Stomach (tissue), 9 donors: ENCODE data around the gene RNASEH2B. TPM values are rescaled to one million over a fixed set of nuclear protein-coding genes. Genes with fewer than 3 reads are reported as not detected.

Experiments
- DNase-seq, 2 donors: peaks; one replicate each; pipeline versions ENCODE4 v3.0.0 to v3.0.0-alpha.2; 2013 to 2019
- H3K27ac ChIP-seq, 5 donors: fragments of 200-600 bp in 4 of 5; sonication (generic) in 4 of 5; one replicate each; pipeline ENCODE4 v1.5.1; 2013 to 2019; ENCODE audit warnings: mild to moderate bottlenecking in 1 of 5, moderate library complexity in 1 of 5
- H3K27me3 ChIP-seq, 3 donors: fragments of 200-600 bp; sonication (generic); one replicate each; pipeline ENCODE4 v1.5.1; 2017 to 2019; ENCODE audit warnings: mixed run types in 1 of 3
- H3K36me3 ChIP-seq, 4 donors: fragments of 200-600 bp; sonication (generic); 1 replicate in 3 of 4; 2 replicates in 1 of 4; pipeline ENCODE4 v1.5.1; 2016 to 2019
- H3K4me1 ChIP-seq, 4 donors: fragments of 200-600 bp; sonication (generic); one replicate each; pipeline ENCODE4 v1.5.1; 2016 to 2019
- H3K4me3 ChIP-seq, 4 donors: fragments of 200-600 bp; sonication (generic) in 3 of 4; one replicate each; pipeline ENCODE4 v1.5.1; 2016 to 2019; ENCODE audit warnings: mild to moderate bottlenecking in 1 of 4
- H3K9me3 ChIP-seq, 4 donors: fragments of 200-600 bp; sonication (generic); one replicate each; pipeline ENCODE4 v1.5.1; 2016 to 2019
- EP300 ChIP-seq: sonication (generic); formaldehyde crosslinking; IDR thresholded peaks from one replicate; pipeline ENCODE4 v1.6.1; 2017; ENCODE audit warnings: antibody characterized with exemption
- POLR2A ChIP-seq, 4 donors: fragments of 450-650 bp; IDR thresholded peaks; one replicate each; pipeline ENCODE4 v1.6.1; 2016; ENCODE audit warnings: antibody characterized with exemption in 4 of 4, control low read depth in 2 of 4, mild to moderate bottlenecking in 1 of 4, moderate library complexity in 1 of 4
- POLR2AphosphoS5 ChIP-seq, 3 donors: sonication (generic); formaldehyde crosslinking; IDR thresholded peaks; one replicate each; pipeline ENCODE4 v1.6.1; 2016; ENCODE audit warnings: antibody characterized with exemption in 3 of 3
- WGBS, 5 donors: extraction: QIAGEN DNeasy Blood & Tissue Kit in 3 of 5; methylation state at CpG; one replicate each; pipeline versions ENCODE4 v1.1.5 to v1.1.7; 2013 to 2018; 5-methylcytosine and 5-hydroxymethylcytosine counted together
- intact Hi-C: fragments of 100-400 bp; cut with DNase I; formaldehyde crosslinking; loops from one replicate; pipeline ENCODE4 v1.15.1; 2023; ENCODE audit warnings: low total_unique reads
- polyA plus RNA-seq, 3 donors: library from polyadenylated mRNA; stranded (reverse); fragments of 200-250 nt; gene quantifications; one replicate each; pipeline ENCODE4 v1.2.3, GENCODE V29; 2013
- total RNA-seq, 5 donors: library from RNA; depleted of rRNA; stranded (reverse); fragments of >200 nt; gene quantifications; one replicate each; pipeline versions ENCODE4 v1.1.0 to v1.2.3, GENCODE V29; 2014 to 2016
- TF ChIP-seq, protein P1 (sequence below), 7 experiments: fragments of 450-650 bp in 4 of 7; fragments of 200-600 bp in 3 of 7; sonication (generic) in 3 of 7; IDR thresholded peaks; one replicate each; pipeline ENCODE4 v1.5.1; 2016 to 2019; ENCODE audit warnings: antibody characterized with exemption in 7 of 7, control low read depth in 2 of 7, mild to moderate bottlenecking in 1 of 7
- donor health status: healthy with polysubstance abuse.
- donor health status: Bipolar disorder and iron deficiency.
- donor health status: healthy.

RNASEH2B gene
- total and polyA plus RNA-seq, 8 donors, result 43.2 to 106 (median 51.4) TPM

DNA sequence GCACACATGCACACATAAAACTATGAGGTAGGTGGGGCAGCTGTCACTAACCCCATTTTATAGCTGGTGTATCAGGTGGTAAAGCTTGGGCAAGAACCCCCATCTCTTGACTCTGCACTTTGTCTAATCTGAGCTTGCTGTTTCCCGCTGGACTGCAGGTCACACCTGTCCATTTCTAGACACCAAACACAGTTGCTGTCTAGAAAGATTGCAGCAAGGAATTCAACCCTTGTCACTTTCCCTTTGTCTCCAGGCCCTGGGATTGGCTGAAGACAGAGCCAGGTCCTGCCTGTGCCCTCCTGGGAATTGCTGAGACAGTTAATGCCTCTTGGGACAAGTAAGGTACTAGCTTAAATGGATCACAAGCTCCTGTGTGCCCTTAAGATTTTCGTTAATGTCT lies 83.8 kb downstream of the RNASEH2B start:
- no peak overlapping the region for H3K4me3 ChIP-seq
- TF ChIP-seq, protein P1, sequence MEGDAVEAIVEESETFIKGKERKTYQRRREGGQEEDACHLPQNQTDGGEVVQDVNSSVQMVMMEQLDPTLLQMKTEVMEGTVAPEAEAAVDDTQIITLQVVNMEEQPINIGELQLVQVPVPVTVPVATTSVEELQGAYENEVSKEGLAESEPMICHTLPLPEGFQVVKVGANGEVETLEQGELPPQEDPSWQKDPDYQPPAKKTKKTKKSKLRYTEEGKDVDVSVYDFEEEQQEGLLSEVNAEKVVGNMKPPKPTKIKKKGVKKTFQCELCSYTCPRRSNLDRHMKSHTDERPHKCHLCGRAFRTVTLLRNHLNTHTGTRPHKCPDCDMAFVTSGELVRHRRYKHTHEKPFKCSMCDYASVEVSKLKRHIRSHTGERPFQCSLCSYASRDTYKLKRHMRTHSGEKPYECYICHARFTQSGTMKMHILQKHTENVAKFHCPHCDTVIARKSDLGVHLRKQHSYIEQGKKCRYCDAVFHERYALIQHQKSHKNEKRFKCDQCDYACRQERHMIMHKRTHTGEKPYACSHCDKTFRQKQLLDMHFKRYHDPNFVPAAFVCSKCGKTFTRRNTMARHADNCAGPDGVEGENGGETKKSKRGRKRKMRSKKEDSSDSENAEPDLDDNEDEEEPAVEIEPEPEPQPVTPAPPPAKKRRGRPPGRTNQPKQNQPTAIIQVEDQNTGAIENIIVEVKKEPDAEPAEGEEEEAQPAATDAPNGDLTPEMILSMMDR (IDR thresholded peaks at IDR 0.05), result no peak
- TF ChIP-seq POLR2A (IDR thresholded peaks at IDR 0.05) (no peak), POLR2AphosphoS5 (IDR thresholded peaks at IDR 0.05) (no peak), EP300 (no peak)
- no peaks in the 10 kb centered on the region for H3K36me3 ChIP-seq
- DNase-seq, result no peak
- intact Hi-C loops, result no loop called here
- H3K27me3 ChIP-seq, result no peaks in the 10 kb centered on the region
- H3K9me3 ChIP-seq, result no peaks in the 10 kb centered on the region
- peaks cover 0 to 47% (median 24%) of the 10 kb centered on the region in 4 donors for H3K4me1 ChIP-seq
- no peak overlapping the region for H3K27ac ChIP-seq
- 58 to 83% (median 74%) methylated on average over 2 of the region's 2 CpGs for WGBS, 5 donors

GRCh38 chr13:50993934-50994333 lies 84.3 kb downstream of the RNASEH2B start:
- H3K27ac ChIP-seq, result peak overlapping the region in 2 of 5 donors; percentile 6 to 14
- intact Hi-C loops, result no loop called here
- no peaks in the 10 kb centered on the region for H3K36me3 ChIP-seq
- no peaks in the 10 kb centered on the region for H3K9me3 ChIP-seq
- no peaks in the 10 kb centered on the region for H3K27me3 ChIP-seq
- DNase-seq, result peak in 1 of 2 donors; percentile 38
- H3K4me3 ChIP-seq, result no peak overlapping the region
- TF ChIP-seq POLR2AphosphoS5 (IDR thresholded peaks at IDR 0.05) (no peak), EP300 (no peak), POLR2A (IDR thresholded peaks at IDR 0.05) (no peak)
- TF ChIP-seq, protein P1 (IDR thresholded peaks at IDR 0.05), result no peak
- 26 to 41% (median 32%) methylated on average over 2 to 3 of the region's 3 CpGs for WGBS, 5 donors
- peaks cover 0 to 47% (median 24%) of the 10 kb centered on the region in 4 donors for H3K4me1 ChIP-seq

- 82 to 93% (median 90%) methylated on average over 8 to 9 of the region's 9 CpGs for WGBS, 5 donors
- H3K4me1 ChIP-seq, result peaks cover 0 to 41% (median 23%) of the 10 kb centered on the region in 4 donors
- H3K27ac ChIP-seq, result peak overlapping the region in 2 of 5 donors; percentile 6 to 14
- TF ChIP-seq POLR2AphosphoS5 (IDR thresholded peaks at IDR 0.05) (no peak), POLR2A (IDR thresholded peaks at IDR 0.05) (no peak), EP300 (no peak)
- TF ChIP-seq, protein P1 (IDR thresholded peaks at IDR 0.05), result no peak
- no peaks in the 10 kb centered on the region for H3K9me3 ChIP-seq
- H3K27me3 ChIP-seq, result no peaks in the 10 kb centered on the region
- H3K4me3 ChIP-seq, result no peak overlapping the region
- intact Hi-C loops, result no loop called here
- no peak for DNase-seq
- no peaks in the 10 kb centered on the region for H3K36me3 ChIP-seq
Measured at GRCh38 chr13:50994651-50995050, 85.1 kb downstream of the RNASEH2B start.

DNA sequence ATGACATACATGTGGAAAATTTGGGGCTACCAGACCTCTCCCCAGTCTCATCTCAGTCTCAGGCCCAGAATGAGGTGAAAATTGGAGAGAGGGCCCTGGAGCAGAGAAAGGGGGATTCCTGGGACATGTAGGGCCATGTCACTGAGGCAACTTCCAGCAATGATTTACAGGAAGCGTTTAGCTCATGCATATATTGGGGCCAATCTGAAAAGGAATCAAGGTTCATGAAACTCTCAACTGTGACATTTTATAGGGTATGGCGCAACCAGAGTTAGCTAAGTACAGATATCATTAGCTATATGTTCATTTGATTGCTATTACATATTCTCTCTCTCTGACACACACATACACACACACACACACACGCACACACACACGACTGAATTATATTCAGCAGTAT lies 86.3 kb downstream of the RNASEH2B start:
- WGBS, 5 donors, result 89 to 94% (median 91%) methylated on average over 4 of the region's 4 CpGs

More for the DNA sequence above, 86.3 kb downstream of the RNASEH2B start:
- intact Hi-C loops, result no loop called here
- H3K36me3 ChIP-seq, result no peaks in the 10 kb centered on the region
- no peaks in the 10 kb centered on the region for H3K27me3 ChIP-seq
- H3K9me3 ChIP-seq, result no peaks in the 10 kb centered on the region
- no peak overlapping the region for H3K4me3 ChIP-seq
- TF ChIP-seq POLR2AphosphoS5 (IDR thresholded peaks at IDR 0.05) (no peak), EP300 (no peak), POLR2A (IDR thresholded peaks at IDR 0.05) (no peak)
- TF ChIP-seq, protein P1 (IDR thresholded peaks at IDR 0.05), result no peak
- H3K4me1 ChIP-seq, result peaks cover 0 to 31% (median 14%) of the 10 kb centered on the region in 4 donors
- no peak for DNase-seq
- H3K27ac ChIP-seq, result no peak overlapping the region
